SH-SY5Y (cell line): ENCODE measurements around the gene ZFAND2B.

ENCODE experiments used
- GATA2 ChIP-seq: IDR thresholded peaks from 2 replicates; pipeline ENCODE4 v1.6.1; 2011; ENCODE audit warnings: mild to moderate bottlenecking, low read depth, low read length
- GATA3 ChIP-seq: IDR thresholded peaks from 2 replicates; pipeline ENCODE4 v1.6.1; 2011; ENCODE audit warnings: low read depth, mild to moderate bottlenecking, low read length, moderate library complexity

- TF ChIP-seq GATA3 (no peak), GATA2 (no peak)
These were observed 2.0 kb upstream of the ZFAND2B start for GRCh38 chr2:219204425-219205164.
